ENCODE measurements around the gene ZDHHC12.

- TF ChIP-seq POLR2AphosphoS5 (IDR thresholded peaks at IDR 0.05; ENCODE audit: borderline replicate concordance, low read depth, low read length) (no peak), EZH2 (IDR thresholded peaks at IDR 0.05) (no peak), FOXP2 (optimal IDR thresholded peaks at IDR 0.05; ENCODE audit: control extremely low read depth, extremely low read length, insufficient read depth) (no peak)
These were observed 4.4 kb upstream of the ZDHHC12 start for GRCh38 chr9:128728298-128728697.

Data from SK-N-MC (cell line).